Stimulated activated naive CD8-positive, alpha-beta T cell treated with anti-CD3 and anti-CD28 coated beads, Interleukin-15, Interleukin-2, amounts not matched to agents 100 U/mL and 50 U/mL, for 24 hours (primary cell): Measurements from ENCODE around the gene GAR1.
"Not testable (repeated sequence)": the region's sequence is repeated elsewhere in the genome, so short reads cannot be mapped to it uniquely, and the experiment has no call there.

Experiments
- ATAC-seq: fragments of 150-1000 bp; cut with Tn5 transposase; one replicate; pipeline ENCODE4 v1.10.0; 2021
- DNase-seq: peaks from one replicate; pipeline ENCODE4 v3.0.0; 2021

GAR1 gene

DNA sequence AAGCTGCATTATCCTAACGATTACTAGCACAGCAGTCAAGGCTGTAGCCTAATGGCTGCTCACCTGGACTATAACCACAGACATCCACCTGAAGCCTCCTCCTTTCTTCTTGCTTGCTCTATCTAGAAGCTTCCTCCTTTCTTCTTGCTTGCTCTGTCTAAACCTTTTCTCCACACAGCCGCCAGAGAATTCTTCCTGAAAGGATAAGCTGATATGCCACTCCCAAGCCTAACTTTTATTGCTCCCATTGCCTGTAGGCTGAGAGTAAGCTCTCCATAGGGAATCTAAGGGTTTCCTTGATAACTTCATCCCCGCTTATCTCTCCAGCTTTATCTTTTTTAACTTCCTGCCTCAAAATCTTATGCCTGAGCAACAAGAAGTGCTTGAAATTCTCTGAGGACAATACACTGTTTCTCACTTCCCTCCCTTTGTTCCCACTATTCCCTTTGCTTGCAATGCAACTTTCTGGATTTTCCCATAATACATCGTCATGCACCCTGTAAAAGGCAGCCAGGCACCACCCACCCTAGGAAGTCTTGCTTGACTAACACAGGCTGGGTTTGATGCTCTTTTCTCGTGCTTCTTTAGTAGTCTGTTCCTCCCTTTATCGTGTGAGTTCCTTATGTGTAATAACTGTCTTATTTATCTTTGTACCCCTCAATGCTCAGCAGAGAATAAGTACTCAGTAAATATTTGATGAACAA is 31.0 kb downstream of the GAR1 start:
- DNase-seq (no peak), ATAC-seq (no peak)

DNA sequence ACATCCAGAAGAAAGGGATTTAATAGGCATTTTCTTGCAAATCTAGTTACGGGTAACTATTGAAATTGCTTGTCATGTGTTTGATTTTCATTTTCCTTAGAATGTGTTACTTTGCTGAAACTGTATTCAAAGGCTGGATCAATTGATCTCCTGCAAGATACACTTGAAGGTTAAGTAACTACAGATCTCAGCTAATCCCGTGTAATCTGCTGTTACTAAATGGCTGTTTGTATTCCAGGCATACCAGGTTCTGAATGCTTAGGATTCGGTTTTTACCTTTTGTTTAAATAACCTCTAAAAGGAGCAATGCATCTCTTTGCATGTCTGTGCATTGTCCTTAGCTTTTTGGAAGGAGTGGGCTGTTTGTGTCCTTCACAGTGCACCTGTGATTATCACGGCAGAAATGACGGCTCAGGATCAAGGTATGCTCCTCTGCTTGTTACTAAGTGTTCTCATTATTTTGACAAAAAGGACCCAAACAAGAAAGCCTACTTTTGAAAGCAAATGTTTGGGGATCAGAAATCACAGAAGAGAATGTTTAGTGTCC is 32.4 kb downstream of the GAR1 start, which contains the start of gene LRIT3:
LRIT3 (plus strand) TSS at position 212 of the 547 bp plus-strand sequence; CDS start at position 307, 95 bp downstream.
- no peak for DNase-seq
- no peak for ATAC-seq

DNA sequence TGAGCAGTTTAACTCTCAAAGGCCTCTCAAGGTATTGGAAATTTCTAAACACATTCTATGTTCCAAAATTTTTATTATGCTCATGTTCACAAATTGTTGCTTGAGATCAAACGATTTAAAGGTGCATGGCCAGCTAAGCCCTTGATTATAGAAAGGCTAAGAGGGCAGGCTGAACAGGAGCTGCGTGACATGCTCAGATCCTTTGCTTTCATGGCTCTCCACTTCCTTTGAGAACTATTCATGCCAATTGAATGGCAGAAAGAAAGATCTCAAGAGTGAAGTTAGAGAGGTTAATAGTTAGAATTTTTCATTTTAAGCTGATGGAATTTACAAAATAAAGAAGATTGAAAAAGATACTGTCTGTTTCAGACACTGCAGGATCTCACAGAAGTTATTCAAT is 32.9 kb downstream of the GAR1 start:
- ATAC-seq = no peak
- no peak for DNase-seq

DNA sequence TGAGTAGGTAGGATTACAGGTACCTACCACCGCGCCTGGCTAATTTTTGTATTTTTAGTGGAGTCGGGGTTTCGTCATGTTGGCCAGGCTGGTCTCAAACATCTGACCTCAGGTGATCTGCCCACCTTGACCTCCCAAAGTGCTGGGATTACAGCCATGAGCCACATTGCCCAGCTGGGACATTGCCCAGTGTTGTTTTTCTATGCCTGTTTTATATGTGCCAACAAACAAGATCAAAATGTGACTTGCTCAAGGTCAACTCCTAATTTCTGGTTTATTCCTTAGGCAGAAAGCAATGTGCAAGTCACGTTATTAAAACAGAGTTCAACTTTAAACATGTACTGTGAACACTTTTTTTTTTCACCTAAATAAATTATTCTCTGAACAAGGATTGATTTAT is 35.0 kb downstream of the GAR1 start:
- ATAC-seq (no peak), DNase-seq (no peak)

DNA sequence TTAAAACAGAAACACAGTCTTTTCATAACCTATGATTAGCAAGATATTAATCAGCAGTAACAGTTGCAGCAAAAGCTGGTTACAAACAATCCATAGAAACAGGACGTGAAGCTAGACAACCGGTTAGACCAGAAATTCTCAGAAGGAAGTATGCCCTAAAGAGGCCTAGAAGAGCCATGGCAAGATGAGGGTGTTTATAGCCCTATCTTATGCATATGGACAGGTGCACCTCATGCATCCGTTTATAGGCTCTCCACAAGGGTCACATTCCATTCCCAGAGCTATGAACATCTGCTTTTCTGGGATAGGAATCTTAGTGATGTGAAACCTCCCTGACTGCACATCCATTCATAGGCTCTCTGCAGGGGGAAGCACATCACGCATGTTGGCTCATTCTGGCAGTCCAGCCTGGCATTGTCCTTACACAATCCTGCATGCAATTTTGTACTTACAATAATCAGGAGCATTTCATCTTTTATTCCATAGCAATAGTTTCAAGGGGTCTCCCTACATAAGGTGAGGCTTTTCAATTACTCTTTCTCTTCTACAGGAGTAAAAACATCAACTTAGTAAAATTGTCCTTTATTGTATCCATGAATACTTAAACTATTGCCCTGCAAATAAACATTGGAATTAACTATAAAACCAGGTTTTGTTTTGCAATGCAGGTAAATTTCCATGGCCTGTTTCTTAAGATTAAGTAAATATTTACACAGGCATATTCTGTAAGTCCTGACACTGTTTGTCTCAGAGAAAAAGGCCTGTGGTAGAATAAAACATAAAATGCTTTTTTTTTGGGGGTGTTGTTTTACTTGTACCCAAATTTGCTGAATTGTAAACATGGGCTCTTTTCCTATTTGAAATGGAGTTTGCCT is 44.1 kb downstream of the GAR1 start:
- ATAC-seq, DNase-seq: not testable (repeated sequence)

DNA sequence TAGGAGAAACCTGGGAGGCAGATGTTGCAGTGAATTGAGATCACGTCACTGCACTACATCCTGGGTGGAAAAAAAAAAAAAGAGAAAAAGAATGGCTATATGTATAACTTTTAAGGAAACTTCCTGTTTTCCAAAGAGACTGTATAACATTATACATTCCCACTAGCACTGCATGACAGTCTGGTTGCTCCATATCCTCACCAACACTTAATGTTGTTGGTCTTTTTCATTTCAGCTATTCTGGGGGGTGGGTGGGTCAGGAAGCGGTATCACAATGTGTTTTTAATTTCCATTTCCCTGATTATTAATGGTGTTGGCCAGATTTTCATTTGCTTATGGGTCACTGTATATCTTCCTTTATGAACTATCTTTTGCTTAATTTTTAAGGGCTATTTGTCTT is 45.7 kb downstream of the GAR1 start:
- DNase-seq (no peak), ATAC-seq (no peak)

DNA sequence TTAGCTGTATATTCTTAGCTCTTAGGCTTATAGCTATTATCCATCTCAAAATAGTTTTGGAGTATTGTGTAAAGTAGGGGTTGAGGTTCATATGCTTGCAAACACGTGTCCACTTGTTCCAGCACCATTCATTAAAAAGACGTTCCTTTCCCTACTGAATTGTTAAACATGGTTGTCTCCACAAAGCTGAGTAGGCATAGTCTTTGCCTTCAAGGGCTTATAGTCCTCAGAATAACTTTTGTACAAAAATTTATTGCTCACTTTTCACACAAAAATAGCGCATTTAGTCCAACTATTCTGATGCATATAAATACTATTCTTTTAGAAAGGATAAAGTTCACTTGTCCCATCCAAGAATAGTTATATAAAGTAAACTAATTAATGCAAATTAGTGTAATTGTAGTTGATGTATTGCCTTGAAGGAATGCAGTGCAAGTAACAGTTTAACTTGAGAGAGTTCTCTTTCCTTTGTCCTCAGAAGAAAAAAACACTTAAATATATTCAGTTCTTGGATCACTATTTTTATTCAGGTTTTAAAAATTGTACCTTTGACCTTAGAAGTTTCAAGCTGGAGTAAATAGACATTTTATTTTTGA is 46.5 kb downstream of the GAR1 start:
- ATAC-seq = no peak
- no peak for DNase-seq

DNA sequence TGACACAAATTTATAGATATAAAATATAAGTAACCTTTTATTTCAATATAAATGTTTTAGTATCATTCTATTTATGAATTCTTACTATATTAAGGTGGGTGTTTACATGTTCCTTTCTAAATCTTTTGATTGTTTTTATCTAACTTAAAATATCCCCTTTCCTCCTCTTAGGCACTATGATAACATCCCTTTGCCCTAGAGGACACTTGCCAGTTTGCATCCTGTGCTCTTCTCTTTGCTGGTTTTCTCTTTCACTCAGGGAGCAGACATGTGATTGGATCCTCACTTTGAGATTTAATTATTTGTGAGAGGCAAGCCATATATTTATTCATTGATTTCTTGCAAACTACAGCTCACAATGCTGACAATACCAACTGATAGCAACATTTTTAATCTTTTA is 48.6 kb downstream of the GAR1 start:
- no peak for DNase-seq
- no peak for ATAC-seq

DNA sequence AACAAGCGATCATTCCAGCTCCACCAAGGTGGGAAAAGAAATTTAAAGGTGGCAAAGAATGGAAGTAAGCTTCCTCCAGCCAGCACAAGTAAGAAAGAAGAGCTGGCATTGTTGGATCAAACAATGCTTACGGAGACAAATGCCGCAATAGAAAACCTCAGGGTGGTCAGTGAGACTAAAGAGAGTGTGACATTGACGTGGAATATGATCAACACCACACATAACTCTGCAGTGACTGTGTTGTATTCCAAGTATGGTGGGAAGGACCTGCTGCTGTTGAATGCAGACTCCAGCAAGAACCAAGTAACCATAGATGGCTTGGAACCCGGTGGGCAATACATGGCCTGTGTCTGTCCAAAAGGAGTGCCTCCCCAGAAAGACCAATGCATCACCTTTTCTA is 54.5 kb downstream of the GAR1 start:
- ATAC-seq = no peak
- DNase-seq = no peak

DNA sequence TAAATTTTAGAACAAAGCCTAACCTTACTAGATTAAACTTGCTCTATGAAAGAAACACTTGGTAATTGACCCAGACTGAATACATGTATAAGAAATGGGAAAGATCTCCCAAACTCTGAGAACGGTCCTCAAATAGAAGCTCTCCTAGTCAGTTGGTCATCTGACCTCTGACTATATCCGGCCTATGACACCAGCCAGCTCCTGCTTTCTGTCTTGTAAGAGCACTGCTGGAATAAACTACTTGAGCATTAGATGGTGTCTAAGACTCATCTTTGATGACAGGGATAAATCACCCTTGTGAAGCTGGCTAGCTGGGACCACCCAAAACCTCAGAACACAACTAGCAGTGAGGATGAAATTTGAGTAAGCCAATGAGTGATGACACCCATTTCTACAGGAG is 56.5 kb downstream of the GAR1 start:
- no peak for DNase-seq
- no peak for ATAC-seq

DNA sequence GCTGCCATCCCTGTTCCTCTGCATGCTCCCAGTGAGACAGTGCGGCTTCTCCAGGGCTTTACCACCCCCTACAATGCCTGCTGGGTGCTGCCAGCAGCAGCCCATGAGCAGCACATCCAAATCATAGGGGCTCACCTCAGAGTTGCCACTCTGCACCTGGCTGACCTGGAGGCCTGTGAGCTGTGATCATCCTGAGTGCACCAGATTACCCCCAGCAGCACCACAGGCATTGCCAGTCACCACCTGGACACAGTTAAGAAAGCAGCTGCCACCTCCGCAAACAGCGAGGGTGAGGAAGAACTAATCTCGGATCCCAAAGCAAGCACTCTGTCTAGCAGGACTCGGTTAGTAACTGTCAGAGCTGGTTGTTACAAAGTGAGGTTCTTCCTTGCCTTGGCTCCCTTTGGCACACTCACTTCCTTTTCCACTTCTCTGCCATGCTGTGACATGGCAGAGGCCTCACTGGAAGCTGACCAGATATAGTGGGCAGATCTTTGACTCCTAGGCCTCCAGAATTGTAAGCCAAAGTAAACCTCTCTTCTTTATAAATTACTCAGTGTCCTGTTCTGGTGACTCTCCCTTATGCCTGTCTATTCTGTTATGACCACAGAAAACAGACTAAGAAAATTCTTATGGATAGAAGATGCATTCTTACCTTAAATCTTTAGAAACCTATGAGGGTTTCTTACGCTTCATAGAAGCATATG is 57.5 kb downstream of the GAR1 start:
- DNase-seq = no peak
- ATAC-seq = no peak

DNA sequence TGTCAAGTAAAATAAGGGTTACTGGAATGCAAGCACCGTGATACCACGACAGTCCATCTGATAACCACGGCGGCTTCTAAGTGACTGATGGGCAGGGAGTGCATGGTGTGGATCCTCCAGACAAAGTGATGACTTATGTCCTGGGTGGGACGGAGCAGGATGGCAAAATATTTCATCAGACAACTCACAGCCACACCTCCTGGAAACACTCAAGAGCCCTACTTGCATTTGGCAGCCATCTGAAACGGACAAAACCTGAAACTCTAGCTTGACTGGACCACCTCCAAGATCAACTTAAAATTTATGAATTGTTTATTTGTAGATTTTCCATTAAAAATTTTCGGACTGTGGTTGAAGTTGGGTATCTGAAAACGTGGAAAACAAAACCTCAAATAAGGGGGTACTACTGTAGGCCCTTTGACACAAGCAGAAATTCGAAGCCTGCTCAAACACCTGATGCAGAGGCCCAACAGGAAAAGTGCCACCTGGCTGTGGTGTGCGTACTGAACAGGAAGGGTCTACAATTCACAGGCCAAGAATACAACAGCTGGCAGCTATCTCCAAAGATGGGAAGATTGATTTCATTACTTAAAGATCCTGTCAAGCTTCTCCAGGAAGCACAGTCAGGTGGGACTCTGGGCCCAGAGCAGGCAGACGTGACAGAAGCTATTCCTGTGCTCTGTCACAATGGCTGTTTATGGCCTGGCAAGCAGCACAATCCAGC is 58.4 kb downstream of the GAR1 start:
- no peak for DNase-seq
- no peak for ATAC-seq
